Activated naive CD4-positive, alpha-beta T cell (primary cell): ENCODE results near the gene TMIGD3.
"Not testable (repeated sequence)": the region's sequence is repeated elsewhere in the genome, so short reads cannot be mapped to it uniquely, and the experiment has no call there.

Source experiments
- DNase-seq, 4 experiments: peaks; one replicate each; lab custom pipeline; 2025; lab: John Stamatoyannopoulos, UW

TMIGD3 gene

DNA sequence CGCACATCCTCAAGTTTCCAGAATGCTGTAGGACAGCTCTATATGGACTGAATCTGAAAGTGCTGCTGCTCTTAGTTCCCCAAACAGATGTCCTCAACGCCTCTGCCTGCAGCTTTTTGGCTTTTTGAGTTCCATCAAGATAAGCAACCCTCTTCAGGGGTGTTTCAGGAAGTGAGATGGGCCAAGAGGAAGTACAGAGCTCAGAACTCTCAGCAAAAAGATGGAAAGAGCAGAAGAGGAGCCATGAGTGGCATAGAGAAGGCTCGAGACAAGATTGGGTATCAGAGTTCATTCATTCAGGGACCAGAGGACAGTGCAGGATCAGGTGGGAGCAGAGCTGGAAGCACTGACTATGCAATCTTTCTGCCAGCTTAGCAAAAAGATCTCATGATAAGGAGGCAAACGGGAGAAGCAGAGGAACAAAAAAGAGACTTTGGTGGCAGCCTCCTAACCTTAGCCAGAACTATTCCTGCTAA, at the start of gene TMIGD3, which contains the start of gene ADORA3:
TMIGD3 (minus strand) TSS at position 49 of the 476 bp plus-strand sequence. CDS start 279 bp downstream, outside the sequence.
ADORA3 (minus strand) TSS at position 49 of the 476 bp plus-strand sequence. CDS start 279 bp downstream, outside the sequence.
- no peak for DNase-seq

DNA sequence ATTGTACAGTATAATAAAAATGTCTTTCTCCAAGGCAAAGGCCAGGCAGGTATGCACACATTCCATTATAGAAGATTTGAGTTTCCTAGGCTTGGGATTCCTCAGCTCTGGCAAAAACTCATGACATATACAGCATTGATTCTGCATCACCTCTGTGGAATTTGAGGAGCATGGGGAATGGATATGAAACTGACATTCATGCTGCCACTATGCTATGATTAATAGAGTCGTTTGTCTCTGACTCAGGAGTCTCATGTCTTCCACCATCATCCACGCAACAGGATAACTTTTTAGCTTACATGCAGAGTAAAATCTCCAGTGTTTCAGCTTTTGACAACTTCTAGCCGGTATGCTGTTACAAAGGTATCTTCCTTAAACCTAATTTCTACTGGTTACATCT, 49.8 kb upstream of the TMIGD3 start:
- no peak for DNase-seq

- no peak for DNase-seq
These were observed 49.2 kb upstream of the TMIGD3 start for GRCh38 chr1:111552587-111552986.

- no peak for DNase-seq
These were observed 48.4 kb upstream of the TMIGD3 start for GRCh38 chr1:111551623-111552411.

DNA sequence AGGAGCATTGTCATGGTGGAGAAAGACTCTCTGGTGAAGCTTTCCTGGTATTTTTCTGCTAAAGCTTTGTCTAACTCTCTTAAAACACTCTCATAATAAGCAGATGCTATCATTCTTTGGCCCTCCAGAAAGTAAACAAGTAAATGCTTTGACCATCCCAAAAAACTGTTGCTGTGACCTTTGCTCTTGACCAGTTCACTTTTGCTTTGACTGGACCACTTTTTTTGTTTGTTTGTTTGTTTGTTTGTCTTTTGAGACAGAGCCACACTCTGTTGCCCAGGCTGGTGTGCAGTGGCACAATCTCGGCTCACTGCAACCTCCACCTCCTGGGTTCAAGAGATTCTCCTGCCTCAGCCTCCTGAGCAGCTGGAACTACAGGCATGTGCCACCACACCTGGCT, 44.4 kb upstream of the TMIGD3 start:
- DNase-seq: not testable (repeated sequence)

DNA sequence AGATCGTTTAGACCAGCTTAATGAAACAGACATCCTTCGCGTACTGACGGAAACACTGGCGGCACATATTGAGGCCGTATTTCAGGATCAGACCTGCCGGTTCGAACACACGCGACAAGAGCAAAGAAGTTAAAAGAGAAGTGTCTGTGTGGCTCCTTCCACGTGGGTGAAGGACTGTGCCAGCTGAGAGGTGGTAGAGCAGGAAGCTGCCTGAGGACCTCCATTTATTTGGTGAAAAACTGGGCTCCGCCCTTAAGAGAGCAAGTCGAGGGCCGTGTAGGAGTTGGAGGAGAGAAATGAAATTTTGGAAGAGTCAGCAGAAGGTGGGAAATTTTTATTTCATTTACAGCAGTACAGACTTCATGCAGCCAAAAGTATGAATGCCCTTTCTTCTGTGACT, 38.8 kb upstream of the TMIGD3 start:
- no peak for DNase-seq

GRCh38 chr1:111541721-111542120, 38.3 kb upstream of the TMIGD3 start:
- no peak for DNase-seq

DNA sequence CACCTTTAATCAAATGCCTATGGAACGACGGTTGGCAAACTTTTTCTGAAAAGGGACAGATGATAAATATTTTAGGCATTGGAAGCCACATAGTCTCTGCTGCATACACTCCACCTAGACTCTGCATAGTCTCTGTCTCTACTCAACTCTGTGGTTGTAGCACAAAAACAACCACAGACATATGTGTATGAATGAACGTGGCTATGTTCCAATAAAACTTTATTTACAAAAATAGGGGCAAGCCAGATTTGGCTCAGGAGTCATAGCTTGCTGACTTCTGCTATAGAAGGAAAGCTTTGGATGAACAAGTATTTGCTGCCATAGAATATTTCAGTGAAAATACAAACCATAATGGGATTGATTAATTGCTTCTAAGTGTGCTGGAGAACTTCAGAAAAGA, 37.5 kb upstream of the TMIGD3 start:
- no peak for DNase-seq

GRCh38 chr1:111538343-111539025, 35.1 kb upstream of the TMIGD3 start:
- DNase-seq: no peak

DNA sequence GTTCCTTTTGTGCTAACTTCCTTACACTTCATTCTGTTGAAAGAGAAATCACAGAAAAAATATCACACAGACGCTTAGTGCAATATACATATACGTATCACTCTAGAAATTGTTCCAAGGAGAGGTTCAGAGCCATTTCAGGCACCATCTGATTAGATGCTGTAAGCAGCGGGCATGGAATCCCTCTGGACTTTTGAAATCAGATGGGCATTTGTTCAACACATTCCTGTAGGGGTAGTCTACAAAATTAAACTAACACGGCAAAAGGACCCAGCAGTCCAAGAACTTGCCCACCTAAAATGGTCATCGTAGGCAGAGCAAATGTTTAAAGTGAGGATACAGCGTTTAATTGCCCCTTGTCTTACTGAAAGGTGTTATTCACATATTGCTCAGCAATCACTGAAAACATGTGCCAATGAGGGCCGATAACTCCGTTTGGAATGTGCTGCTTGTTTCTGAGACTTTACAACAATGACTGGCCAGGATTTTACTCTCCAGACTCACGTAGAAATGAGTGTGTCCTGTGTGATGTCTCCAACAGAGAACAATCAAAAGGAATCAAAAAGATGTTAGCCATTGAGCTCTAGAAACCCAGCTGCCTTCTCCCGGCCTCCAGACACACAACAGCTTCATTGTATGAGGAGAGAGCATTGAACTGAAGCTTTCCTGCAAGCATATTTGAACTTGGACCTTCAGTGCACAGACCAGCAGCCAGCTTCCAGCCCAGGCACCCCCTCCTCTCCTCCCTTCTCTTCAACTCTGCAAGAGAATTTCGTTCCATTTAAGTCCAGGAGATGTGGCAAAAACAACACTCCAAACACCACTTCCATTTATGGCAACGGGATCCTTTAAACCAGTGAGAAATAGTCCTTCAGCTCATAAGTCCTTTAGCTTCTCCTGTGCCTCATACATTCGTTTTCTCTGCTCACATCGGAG, 32.1 kb upstream of the TMIGD3 start:
- DNase-seq: no peak

DNA sequence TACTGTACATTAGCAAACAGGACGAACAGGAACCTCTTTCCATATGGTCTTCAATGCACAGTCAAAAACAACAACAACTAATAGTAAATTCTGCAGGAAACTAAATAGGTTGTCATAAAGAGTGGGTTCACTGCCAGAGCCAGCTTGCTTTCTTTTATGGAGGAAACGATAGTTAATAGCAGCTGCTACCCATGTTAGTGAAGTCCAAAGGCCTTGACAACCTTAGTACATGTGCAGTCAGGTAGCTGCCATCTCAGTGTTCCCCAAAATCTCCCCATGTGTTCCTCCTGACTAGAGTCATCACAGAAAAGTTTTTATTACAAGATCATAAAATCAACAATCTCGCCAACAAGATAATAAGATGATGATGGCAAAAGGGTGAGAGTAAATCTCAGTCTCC, 16.6 kb upstream of the TMIGD3 start:
- DNase-seq: no peak

GRCh38 chr1:111517469-111518225, 14.2 kb upstream of the TMIGD3 start:
- DNase-seq: no peak

- peak in 1 of 4 experiments; percentile 25 for DNase-seq
These were observed 12.6 kb upstream of the TMIGD3 start for GRCh38 chr1:111516005-111516535.

DNA sequence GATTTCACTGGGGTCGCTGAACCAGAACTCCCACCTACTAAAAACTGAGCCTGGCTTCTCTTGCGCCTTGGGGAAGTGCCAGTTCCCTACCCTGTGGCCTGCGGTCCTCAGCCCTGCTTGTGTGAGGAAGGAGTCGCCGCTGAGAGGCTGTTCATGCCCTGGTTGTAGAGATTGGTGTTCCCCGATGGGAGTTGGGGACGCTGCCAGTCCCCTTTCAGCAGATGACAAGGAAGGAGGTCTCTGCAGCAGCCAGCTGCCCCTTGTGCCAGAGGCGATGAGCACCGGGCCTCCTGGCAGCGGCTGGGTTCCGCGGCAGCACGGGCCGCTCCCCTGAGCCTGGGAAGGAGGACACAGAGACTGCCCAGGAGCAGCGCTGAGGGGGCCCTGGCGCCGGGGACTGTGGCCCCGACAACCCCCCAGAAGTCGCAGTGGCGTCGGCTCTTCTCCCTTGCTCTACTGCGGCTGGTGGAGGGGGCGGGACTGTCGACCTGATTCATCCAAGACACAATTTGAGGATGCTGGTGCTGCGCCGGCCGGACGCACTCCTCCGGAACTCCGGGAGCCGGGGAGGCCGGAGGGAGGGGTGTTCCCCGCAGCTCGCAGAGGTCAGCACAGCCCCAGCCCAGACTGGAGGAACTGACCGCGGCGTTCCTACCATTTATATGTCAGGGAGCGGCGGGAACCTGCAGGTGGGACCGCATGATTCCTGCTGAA, 12.0 kb upstream of the TMIGD3 start:
- DNase-seq: peak in 1 of 4 experiments; percentile 25

DNA sequence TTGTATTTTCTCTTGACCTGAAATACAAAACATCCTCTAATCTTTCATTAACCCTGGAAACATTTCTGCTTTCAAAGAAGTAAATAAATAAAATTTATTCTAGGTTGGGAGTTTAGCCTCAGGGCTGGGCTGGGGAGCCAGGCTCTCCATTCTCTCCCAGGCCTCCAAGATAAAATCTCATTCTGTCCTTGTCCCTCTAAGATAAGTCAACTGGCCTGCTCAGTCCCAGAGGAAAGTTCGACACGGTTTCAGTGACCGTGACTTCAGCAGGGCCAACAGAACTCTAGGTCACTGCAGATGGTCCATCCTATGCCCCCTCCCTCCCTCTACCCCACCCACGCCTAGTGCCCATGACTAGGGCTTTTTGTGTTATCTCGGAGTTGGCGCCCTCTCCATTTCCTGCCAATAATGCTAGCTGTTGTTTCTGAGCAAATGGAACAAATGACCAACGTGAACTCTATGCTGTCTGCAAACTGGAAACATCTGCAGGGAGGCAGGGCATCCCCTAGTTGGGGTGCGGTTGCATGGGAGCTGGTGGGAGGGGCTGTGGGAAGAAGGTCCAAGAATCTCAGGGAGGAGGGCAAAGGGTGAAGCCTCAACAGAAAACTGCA, 10.1 kb upstream of the TMIGD3 start:
- DNase-seq: no peak

DNA sequence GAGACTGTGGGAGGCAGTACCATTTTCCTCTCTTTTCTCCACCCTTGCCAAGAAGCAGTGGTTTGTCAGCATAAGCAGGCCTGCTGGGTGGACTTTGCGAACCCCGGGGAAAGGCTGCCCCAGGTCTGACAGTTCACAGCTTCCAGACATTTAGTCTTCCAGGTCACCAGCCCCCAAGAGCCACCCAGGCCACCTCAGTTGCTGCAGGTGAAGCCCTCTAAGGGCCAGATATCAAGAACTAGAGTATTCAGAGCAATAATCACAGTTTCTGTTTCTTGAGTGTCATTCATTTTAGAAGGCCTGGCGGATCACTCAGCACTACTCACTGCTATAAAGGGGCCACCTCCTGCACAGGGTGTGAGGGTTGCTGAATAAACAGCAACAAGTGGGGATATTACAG, 9.5 kb upstream of the TMIGD3 start:
- DNase-seq: no peak

DNA sequence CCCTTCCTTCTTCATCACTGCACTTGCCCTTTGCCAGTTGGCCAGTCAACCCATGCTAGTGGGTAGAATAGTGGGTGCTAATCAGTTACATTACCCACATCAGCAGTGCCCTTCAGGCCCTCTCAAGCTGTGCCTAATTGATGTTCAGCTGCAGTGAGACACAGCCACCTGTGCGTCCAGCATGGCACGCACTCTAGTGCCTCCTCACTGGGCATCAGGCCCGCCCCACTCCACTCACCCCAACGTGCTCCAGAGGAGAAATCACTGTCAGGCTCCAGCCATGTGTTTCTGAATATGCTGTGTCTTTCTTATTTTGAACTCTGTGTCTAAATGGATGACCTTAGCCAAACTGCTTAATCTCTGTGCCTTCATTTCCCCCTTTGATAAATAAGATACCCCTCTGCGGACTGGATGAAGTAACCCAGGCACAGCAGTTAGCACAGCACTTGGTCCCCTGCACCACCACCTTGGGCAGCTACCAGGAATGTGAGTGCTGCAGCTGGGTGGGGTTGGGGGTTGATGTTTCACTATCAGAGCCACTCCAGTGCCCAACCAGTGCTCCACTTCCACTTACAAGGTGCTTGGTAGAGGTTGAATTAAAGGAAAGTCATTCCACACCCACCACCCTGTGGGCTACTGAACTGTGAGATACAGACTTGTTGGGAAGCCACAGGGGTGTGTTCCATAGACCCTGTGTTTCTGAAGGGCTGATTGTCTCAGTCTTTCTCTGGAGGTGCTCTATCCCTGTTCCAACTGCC, 8.9 kb upstream of the TMIGD3 start:
- no peak for DNase-seq

GRCh38 chr1:111511370-111511769, 7.9 kb upstream of the TMIGD3 start:
- no peak for DNase-seq

DNA sequence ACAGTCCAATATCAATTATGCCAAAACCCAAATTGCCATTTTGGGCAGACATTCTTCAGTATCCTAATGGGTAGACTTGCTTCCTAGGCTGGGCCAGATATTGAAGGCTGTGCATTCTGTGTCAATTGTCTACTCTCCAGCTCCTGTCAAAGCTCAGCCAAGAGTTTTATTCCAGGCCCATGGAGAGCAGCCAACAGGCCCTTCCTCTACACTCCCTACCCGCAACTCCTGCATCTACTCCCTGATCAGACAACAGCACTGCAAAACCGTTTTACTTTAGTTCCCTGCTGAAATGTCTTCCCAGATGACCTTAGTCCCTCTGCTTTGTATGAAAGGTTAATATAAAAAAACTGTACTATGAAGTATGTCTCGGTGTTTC, 6.6 kb upstream of the TMIGD3 start:
- no peak for DNase-seq
